ENCODE measurements around the gene PTPRG. TPM values are rescaled to one million over a fixed set of nuclear protein-coding genes. Genes with fewer than 3 reads are reported as not detected.

PTPRG gene
- total RNA-seq, 2 donors from 2014 or later, result 76.5 to 108 TPM

- Histone ChIP-seq H3K9me3 (ENCODE audit: control insufficient read depth, low read length) (peaks cover 9% of the 10 kb centered on the region), H3K9ac (ENCODE audit: extremely low read depth, low read length, poor library complexity, severe bottlenecking) (no peak overlapping the region), H3K4me1 (ENCODE audit: control insufficient read depth, insufficient read depth, low read length) (peaks cover 18% of the 10 kb centered on the region), H3K27me3 (ENCODE audit: control insufficient read depth, insufficient read depth, low read length, poor library complexity, severe bottlenecking) (no peaks in the 10 kb centered on the region), H3K36me3 (ENCODE audit: control insufficient read depth, insufficient read depth, low read length) (peaks cover 8% of the 10 kb centered on the region), H3K4me3 (ENCODE audit: low read length) (no peak overlapping the region), H3K27ac (ENCODE audit: low read depth, low read length) (no peak overlapping the region)
- Mint-ChIP-seq H3K9me3 (no peaks in the 10 kb centered on the region), H3K4me3 (no peak overlapping the region), H3K27ac (no peak overlapping the region), H3K27me3 (ENCODE audit: insufficient read depth) (no peaks in the 10 kb centered on the region), H3K4me1 (peaks cover 19% of the 10 kb centered on the region), H3K36me3 (ENCODE audit: low read depth) (peaks cover 19% of the 10 kb centered on the region)
- WGBS, 2 experiments (ENCODE audit: insufficient coverage in 1 of 2, insufficient read length in 1 of 2), result 41% methylated on average over 2 of the region's 2 CpGs; no CpG with 5 or more reads in 1 of the 2 experiments
- no peak for DNase-seq
- TF ChIP-seq CTCF (conservative IDR thresholded peaks at IDR 0.05), result no peak
Observed at GRCh38 chr3:62131050-62131449, 569.7 kb downstream of the PTPRG start.

- no peak for DNase-seq
- H3K4me1 Mint-ChIP-seq, result peaks cover 19% of the 10 kb centered on the region
- no peak overlapping the region for H3K4me3 Mint-ChIP-seq
- peak; percentile 77 for TF ChIP-seq CTCF (conservative IDR thresholded peaks at IDR 0.05)
- H3K36me3 ChIP-seq (ENCODE audit: control insufficient read depth, insufficient read depth, low read length), result peaks cover 8% of the 10 kb centered on the region
- H3K4me3 ChIP-seq (ENCODE audit: low read length), result no peak overlapping the region
- H3K9me3 ChIP-seq (ENCODE audit: control insufficient read depth, low read length), result peaks cover 9% of the 10 kb centered on the region
- H3K27me3 Mint-ChIP-seq (ENCODE audit: insufficient read depth), result no peaks in the 10 kb centered on the region
- H3K9me3 Mint-ChIP-seq, result no peaks in the 10 kb centered on the region
- H3K27me3 ChIP-seq (ENCODE audit: control insufficient read depth, insufficient read depth, low read length, poor library complexity, severe bottlenecking), result no peaks in the 10 kb centered on the region
- H3K27ac ChIP-seq (ENCODE audit: low read depth, low read length), result no peak overlapping the region
- peaks cover 18% of the 10 kb centered on the region for H3K4me1 ChIP-seq (ENCODE audit: control insufficient read depth, insufficient read depth, low read length)
- peak overlapping the region; percentile 56 for H3K27ac Mint-ChIP-seq
- 67 to 88% methylated on average over 2 of the region's 3 CpGs for WGBS, 2 experiments (ENCODE audit: insufficient coverage in 1 of 2, insufficient read length in 1 of 2)
- peaks cover 23% of the 10 kb centered on the region for H3K36me3 Mint-ChIP-seq (ENCODE audit: low read depth)
- H3K9ac ChIP-seq (ENCODE audit: extremely low read depth, low read length, poor library complexity, severe bottlenecking), result no peak overlapping the region
Observed at GRCh38 chr3:62131620-62132019, 570.2 kb downstream of the PTPRG start.

- Histone ChIP-seq H3K4me3 (ENCODE audit: low read length) (no peak overlapping the region), H3K27me3 (ENCODE audit: control insufficient read depth, insufficient read depth, low read length, poor library complexity, severe bottlenecking) (no peaks in the 10 kb centered on the region), H3K36me3 (ENCODE audit: control insufficient read depth, insufficient read depth, low read length) (peaks cover 8% of the 10 kb centered on the region), H3K4me1 (ENCODE audit: control insufficient read depth, insufficient read depth, low read length) (peaks cover 18% of the 10 kb centered on the region), H3K27ac (ENCODE audit: low read depth, low read length) (no peak overlapping the region), H3K9me3 (ENCODE audit: control insufficient read depth, low read length) (peaks cover 9% of the 10 kb centered on the region), H3K9ac (ENCODE audit: extremely low read depth, low read length, poor library complexity, severe bottlenecking) (no peak overlapping the region)
- TF ChIP-seq CTCF (conservative IDR thresholded peaks at IDR 0.05), result peak; percentile 8
- DNase-seq, result no peak
- H3K4me1 Mint-ChIP-seq, result peaks cover 19% of the 10 kb centered on the region
- H3K27ac Mint-ChIP-seq, result peak overlapping the region; percentile 56
- H3K36me3 Mint-ChIP-seq (ENCODE audit: low read depth), result peaks cover 24% of the 10 kb centered on the region
- no peaks in the 10 kb centered on the region for H3K27me3 Mint-ChIP-seq (ENCODE audit: insufficient read depth)
- no peak overlapping the region for H3K4me3 Mint-ChIP-seq
- 85 to 96% methylated on average over 3 of the region's 3 CpGs for WGBS, 2 experiments (ENCODE audit: insufficient coverage in 1 of 2, insufficient read length in 1 of 2)
- H3K9me3 Mint-ChIP-seq, result no peaks in the 10 kb centered on the region
Observed at GRCh38 chr3:62132027-62132602, 570.7 kb downstream of the PTPRG start.
